PFSK-1 (cell line): ENCODE measurements around the gene CELA2B.

Experiments
- SIN3A ChIP-seq: IDR thresholded peaks from 2 replicates; pipeline ENCODE4 v1.6.1; 2012; ENCODE audit warnings: mild to moderate bottlenecking, low read length, moderate library complexity, borderline replicate concordance; ENCODE audit not compliant: insufficient read depth
- TAF1 ChIP-seq: IDR thresholded peaks from 2 replicates; pipeline ENCODE4 v1.6.1; 2012; ENCODE audit warnings: low read length, control low read depth, borderline replicate concordance; ENCODE audit not compliant: insufficient read depth

GRCh38 chr1:15444468-15445389 is 31.2 kb upstream of the CELA2B start:
- no peak for TF ChIP-seq TAF1
- no peak for TF ChIP-seq SIN3A
